Fibroblast of lung (primary cell): ENCODE results near the gene CLASP1.

Source experiments
- EZH2 ChIP-seq: IDR thresholded peaks from 2 replicates; pipeline ENCODE4 v1.5.1; 2012; ENCODE audit warnings: low read length, control low read depth, mild to moderate bottlenecking; ENCODE audit errors: missing control alignments
- TF ChIP-seq, protein P1 (sequence below), 2 donors: IDR thresholded peaks in 1 of 2; conservative IDR thresholded peaks in 1 of 2; 1 replicate in 1 of 2; 2 replicates in 1 of 2; pipeline ENCODE4 v1.5.1; 2011 to 2012; ENCODE audit warnings: low read length in 2 of 2, control low read depth in 1 of 2, inconsistent platforms in 1 of 2, low read depth in 1 of 2, mild to moderate bottlenecking in 1 of 2

DNA sequence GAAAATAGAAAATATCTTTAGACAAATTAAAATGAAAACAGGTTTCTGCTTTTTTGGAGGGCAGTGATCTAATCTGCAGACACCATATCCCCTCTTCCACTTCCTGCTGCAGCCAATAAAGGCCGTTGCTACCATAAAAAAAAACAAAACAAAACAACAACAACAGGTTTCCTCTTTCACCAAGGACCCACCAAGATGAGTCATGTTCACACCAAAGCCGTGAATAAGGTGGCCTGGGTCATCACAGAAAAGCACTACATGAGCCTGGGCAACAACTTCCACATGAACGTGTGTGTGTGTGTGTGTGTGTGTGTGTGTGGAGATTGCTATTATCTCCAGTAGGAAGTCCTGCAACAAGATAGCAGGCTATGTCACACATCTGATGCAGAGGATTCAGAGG, 339.5 kb downstream of the CLASP1 start:
- TF ChIP-seq, protein P1, sequence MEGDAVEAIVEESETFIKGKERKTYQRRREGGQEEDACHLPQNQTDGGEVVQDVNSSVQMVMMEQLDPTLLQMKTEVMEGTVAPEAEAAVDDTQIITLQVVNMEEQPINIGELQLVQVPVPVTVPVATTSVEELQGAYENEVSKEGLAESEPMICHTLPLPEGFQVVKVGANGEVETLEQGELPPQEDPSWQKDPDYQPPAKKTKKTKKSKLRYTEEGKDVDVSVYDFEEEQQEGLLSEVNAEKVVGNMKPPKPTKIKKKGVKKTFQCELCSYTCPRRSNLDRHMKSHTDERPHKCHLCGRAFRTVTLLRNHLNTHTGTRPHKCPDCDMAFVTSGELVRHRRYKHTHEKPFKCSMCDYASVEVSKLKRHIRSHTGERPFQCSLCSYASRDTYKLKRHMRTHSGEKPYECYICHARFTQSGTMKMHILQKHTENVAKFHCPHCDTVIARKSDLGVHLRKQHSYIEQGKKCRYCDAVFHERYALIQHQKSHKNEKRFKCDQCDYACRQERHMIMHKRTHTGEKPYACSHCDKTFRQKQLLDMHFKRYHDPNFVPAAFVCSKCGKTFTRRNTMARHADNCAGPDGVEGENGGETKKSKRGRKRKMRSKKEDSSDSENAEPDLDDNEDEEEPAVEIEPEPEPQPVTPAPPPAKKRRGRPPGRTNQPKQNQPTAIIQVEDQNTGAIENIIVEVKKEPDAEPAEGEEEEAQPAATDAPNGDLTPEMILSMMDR (conservative IDR thresholded peaks at IDR 0.05 in 1 of 2, IDR thresholded peaks at IDR 0.05 in 1 of 2; ENCODE audit: low read depth in 1 of 2, low read length in 2 of 2), result no peak
- no peak for TF ChIP-seq EZH2
